HG03520 (cell line): ENCODE results near the gene MEGF6.

Experiments
- ATAC-seq: cut with Tn5 transposase; IDR thresholded peaks from one replicate; pipeline ENCODE4 v1.9.1; 2021; ENCODE audit warnings: mild to moderate bottlenecking, moderate library complexity; ENCODE audit not compliant: unreplicated experiment

Gene MEGF6

DNA sequence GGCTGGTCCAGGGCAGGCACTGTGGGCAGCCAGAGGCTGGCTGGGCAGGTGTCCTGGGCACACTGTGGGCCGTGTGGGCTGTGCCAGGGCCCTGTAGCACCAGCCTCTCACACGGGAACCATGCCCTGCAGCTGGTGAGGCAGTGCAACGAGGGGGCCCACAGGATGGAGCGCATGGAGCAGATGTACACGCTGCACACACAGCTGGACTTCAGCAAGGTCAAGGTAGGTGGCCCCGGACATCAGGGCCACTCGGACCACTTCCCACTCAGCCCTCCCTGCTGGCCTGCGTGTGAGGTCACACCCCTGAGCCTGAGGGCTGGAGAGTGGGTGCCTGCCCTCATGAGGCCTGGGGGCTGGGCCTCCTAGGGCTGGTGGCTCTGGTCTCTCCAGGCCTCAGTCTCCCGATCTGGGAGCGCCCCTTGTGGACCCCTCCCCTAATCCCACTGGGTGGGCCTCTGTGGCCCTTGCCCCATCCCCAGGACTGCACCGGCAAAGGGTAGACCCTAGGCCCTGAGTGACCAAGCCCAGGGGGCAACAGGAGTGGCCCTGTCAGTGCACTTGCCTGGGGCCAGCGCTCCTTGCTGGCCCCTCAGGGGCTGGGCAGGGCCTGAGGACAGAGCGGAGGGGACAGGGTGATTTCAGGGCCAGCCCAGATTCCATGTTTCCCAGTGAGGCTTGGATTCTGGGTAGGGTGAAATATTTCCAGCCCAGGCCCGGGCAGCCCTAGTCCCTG, 135.3 kb downstream of the MEGF6 start:
- no peak for ATAC-seq

DNA sequence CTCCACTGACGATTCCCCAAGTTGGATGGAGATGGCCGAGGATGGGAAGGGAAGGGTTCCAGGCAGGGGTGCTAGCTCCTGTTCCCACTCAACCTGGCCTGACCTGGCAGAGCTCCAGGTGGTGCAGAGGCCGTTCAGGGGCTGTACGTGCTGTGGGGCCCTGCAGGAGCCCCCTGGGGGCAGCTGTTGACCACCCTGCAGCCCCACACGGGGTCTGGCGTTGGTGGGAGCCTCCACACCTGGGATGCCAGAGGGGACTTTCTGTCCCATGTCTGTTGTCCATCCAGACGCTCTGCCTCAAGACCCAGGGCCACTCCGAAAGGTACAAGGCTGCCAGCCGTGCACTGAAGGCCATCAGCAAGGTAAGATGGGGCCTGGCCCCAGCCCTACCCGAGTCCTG, 136.9 kb downstream of the MEGF6 start:
- no peak for ATAC-seq

DNA sequence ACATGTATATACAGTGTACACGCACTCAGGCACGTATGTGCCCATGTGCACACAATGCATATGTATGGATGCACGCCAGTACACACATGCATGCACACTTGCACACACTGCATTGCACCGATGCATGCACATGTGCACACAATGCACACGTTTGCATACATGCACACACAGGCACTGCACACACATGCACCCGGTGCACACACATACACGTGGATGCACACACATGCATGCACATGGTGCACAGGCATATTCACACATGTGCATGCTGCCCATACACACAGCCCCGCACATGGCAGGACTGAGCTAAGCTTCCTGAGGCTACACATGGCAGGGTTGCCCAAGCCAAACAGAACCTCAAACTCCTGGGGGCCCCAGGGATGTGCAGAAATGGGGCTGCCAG, 137.3 kb downstream of the MEGF6 start:
- ATAC-seq = no peak

DNA sequence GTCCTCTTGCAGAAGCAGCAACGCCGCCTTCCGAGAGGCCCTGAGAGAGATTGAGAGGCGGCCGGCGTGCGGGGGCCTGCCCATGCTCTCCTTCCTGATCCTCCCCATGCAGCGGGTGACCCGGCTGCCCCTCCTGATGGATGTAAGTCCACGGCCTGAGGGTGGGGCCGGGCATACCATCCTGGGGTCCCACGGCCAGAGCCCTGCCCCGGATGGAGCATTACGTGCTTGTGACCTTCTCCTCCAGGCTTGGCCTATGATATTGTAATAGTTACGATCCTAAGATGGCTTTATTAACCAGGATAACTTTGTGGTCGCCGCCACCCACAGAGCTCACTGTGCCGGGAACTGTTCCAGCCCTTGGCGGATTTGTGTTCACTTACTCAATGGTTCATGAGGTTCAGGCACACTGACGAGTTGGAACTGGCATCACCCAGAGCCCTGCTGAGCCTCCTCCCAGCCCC, 137.9 kb downstream of the MEGF6 start:
- ATAC-seq = no peak

DNA sequence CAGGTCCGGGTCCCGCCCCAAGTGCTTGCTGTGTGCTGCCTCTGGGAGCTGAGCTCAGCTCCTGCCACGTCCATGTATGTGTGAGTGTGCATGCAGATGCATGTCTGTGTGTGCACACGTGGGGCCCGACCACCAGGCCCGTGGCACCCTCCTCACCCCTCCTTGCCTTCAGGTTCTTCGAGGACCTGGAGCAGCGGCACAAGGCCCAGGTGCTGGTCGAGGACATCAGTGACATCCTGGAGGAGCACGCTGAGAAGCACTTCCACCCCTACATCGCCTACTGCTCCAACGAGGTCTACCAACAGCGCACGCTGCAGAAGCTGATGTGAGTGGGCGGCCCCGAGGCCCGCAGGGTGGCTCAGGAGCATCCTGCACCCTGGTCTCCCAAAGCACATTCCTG, 138.4 kb downstream of the MEGF6 start:
- no peak for ATAC-seq

DNA sequence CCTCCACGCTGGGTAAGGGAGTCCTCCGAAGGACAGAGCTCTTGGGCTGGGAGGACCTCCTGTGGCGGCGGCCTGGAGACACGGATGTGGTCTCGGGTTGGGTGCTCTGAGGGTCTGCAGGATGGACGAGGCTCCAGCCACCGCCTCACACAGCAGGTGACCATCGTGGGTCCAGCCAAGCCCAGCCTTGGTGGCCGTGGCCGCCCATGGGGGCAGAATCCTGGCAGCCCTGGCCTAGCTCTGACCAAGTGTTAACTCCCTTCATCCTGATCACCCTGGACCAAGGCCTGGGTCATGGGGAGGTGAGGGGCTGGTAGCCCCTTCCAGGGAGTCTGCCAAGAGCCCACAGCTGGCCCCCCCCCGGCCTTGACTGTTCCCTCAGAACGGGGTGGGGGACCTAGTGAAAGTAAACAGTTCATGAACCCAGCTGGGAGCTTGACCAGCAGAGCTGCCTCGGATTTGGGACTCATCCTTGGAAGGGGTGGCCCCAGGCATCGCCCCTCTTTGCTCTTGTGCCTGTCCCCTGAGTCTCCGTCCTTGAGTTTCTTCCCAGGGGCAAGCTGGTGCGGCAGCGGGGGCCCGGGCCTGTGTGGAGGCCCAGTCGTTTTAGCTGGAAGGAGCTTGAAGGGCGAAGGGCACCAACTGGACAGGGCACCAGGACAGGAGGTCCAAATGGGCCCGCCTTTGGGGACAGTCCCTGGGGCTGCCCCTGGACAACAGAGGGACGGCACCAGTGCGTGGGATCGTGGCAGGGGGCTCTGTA, 139.0 kb downstream of the MEGF6 start:
- no peak for ATAC-seq

DNA sequence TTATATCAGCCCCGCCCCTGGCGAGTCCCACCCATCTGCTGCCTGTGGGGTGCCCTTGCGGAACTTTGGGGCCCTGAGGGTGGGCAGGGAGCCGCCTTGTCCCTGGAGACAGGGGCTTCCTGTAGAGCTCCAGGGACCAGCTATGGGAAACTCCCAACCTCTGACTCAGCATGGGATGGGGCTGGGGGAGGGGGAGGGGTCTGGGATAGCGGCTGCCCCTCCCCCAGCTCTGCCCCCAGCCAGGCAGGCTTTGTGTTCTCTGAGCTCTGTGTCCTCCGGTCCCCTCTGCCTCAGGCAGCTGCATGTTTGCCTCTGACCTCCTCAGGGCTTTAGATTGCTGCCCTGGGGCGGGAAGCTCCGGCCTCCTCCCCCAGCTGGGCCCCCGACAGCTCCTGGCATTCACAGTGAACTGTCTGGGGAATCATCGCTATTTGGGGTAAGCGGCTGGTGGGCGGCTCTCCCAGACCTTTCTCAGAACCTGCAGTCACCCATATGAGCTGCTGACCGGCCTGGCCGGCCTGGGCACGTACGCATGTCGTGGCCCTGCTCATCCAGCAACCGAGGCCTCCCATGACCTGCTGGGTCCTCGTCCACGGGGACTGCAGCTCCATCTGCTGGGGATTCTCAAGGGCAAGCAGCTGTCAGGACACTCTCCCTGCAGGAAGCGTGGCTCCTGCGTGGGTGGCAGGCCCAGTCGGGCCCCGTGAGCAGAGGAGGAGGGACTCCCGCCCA, 139.8 kb downstream of the MEGF6 start:
- no peak for ATAC-seq

DNA sequence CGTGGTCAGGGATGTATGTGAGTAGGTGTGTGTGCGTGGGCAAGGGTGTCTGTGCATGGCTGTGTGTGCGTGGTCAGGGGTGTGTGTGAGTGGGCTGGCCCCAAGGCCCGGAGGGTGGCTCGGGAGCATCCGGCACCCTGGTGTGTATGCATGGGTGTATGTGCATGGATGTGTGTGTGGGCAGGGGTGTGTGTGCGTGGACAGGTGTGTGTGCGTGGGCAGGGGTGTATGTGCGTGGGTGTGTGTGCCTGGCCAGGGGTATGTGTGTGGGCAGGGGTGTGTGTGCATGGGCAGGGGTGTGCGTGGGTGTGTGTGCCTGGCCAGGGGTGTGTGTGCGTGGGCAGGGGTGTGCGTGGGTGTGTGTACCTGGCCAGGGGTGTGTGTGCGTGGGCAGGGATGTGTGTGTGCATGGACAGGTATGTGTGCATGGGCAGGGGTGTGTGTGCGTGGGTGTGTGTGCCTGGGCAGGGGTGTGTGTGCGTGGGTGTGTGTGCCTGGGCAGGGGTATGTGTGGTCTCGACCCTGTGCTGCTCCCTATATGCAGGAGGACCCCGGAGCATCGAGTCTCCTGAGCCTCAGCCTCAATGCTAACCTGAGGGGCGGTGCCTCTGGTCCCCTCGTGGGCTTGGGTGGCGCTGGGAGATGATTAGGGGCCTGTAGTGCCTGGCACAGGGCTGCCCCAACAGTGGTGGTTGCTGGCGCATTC, 140.5 kb downstream of the MEGF6 start:
- ATAC-seq = no peak

DNA sequence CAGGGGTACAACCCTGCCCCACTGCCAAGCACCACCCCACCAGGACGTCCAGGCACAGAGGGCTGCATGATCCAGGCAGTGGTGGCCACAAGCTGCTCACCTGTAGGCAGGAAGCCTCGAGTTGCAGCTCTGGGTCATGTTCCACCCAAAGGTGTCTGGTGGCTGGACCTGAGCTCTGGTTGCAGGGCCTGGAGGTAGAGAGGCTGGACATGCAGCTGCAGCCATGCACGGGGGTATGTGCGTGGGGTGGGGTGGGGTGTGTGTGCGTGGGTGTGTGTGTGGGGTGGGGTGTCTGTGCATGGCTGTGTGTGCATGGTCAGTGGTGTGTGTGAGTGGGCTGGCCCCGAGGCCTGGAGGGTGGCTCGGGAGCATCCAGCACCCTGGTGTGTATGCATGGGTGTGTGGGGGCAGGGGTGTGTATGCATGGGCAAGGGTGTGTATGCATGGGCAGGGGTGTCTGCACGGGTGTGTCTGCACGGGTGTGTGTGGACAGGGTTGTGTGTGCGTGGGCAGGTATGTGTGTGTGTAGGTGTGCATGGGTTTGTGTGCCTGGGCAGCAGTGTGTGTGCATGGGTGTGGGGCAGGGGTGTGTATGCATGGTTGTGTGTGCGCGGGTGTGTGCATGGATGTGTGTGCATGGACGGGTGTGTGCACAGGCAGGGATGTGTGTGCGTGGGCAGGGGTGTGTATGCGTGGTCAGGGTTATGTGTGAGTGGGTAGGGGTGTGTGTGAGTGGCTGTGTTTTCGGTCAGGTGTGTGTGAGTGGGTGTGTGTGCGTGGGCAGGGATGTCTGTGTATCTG, 141.3 kb downstream of the MEGF6 start:
- ATAC-seq = no peak

DNA sequence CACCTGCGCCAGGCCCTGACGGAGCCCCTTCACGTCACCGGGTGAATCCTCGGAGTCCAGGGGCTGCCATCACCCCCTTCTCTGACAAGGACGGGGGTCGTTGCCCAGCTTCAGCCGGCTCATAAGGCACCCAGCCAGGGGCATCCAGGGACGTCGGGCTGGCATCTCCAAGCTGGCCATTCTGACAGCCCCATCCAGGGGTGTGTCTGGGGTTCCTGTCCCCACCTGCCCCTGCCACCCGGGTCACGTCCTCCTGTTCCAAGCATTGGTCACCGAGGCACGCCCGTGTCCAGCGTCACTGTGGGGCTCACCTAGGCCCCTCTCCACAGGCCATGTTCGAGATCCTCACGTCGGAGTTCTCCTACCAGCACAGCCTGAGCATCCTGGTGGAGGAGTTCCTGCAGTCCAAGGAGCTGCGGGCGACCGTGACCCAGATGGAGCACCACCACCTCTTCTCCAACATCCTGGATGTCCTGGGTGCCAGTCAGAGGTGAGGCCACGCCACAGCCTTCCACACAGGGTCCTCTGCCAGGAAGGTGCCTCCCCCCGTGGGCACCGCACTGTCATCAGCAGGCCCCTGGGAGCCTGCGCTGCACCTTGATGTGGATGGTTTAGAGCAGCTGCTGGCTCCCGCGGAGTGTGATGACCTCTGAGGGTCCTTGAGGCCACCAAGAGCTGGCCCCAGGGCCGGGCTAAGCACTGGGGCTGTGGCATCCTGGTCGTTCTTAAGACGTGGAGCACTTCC, 142.0 kb downstream of the MEGF6 start:
- ATAC-seq = no peak

DNA sequence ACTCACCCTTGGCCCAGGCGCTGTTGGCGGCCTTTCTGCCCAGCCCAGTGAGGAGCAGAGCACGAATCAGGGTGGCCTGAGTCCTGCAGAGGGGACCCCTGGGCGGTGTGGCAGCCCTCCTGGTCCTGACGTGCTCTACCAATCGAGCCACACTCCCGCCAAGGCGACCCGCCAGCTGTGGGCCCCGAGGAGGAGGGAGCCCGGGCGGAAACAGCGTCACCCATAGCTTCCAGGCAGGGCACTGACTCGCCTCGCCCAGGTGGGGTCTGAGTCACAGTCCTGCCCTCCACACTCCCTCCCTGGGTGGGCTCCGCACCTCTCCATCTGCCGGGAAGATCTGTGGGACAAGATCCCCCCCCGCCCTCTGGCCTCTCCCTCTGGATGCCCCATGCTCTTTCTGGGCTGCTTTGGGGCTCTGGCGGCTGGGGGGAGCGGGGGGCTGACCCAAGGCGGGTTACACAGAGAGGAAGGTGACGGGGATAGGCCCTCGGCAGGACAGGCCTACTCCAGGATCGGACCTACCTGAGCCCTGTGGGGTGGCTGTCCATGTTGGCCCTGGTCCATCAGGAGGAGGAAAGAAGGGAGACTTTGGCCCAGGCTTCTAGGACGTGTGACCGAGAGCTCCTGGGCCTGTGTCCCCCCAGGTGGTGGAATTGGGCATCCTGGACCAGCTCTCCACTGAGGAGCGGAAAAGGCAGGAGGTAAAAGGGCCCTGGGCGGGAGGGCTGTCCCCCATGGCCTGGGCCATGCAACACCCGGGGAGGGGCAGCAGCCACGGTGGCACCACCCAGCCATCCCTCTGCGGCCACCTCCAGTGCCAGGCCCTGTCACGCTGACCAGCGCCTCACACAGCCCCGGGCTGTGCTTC, 142.8 kb downstream of the MEGF6 start:
- no peak for ATAC-seq

DNA sequence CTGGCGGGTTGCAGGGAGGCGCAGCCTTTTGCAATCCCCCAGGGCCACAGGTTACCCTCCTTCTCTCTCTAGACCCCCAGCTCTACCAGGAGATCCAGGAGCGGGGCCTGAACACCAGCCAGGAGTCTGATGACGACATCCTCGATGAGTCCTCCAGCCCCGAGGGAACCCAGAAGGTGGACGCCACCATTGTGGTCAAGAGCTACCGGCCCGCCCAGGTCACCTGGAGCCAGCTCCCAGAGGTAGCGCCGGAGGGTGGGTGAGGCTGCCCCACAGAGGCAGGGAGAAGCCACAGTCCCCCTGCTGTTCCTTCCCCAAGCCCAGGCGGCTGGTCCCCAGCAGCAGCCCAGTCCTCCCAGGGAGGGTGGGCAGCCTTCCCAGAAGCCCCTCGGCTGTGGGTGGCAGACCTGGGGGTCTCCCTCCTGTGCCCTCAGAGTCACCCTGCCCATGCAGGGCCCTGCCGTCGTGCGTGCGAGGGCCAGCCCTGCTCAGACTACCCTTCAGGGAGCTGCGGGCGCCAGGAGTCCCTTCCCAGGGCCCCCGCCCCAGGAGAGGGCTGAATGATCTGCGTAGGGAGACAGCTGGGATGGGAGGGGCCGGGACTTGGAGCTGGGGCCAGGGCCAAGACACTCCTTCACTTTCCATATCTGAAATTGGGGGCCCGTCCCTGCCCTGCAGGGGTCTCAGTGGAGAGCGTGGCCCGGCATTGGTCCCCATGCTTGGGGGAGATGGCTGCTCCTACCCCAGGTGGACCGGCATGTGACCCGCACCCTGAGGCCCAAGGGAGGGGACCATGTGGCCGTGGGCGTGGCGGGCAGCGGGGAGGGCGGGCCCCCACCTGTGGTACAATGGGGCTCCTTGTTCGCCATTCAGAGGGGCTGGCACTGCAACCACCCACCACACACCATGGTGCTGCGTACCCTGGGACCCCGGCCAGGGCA, 143.9 kb downstream of the MEGF6 start:
- no peak for ATAC-seq

DNA sequence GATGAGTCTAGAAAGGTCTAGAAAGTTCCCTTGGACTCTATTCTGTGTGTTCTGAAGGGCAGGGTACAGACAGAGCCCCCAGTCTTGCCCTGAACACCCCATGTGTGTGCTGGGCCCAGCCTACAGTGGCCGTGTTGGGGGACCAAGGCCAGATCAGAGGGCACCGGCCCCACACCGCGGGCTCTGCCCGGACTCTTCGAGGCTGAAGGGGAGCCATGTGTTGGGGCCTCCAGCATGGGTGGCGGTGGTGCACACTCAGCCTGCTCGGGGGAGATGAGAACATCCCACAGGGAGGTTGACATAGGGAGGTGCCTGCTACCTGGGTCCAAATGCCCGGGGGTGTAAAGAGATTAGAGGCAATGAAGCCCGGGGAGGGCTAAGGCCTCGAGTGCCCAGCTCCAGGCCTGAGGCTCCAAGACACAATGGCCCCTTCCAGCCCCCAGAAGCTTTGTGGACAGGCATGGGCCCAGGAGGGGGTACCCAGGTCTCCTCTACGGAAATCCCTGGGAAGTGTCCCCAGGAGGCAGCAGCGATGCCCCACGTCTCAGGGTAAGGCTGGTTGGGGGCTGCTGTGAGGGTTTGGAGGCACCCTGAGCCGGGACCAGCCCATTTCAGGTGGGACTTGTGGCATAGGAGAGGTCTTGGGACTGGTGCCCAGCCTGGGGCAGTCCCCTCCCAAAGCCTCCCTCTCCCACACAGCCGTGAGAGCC, 144.8 kb downstream of the MEGF6 start:
- no peak for ATAC-seq

DNA sequence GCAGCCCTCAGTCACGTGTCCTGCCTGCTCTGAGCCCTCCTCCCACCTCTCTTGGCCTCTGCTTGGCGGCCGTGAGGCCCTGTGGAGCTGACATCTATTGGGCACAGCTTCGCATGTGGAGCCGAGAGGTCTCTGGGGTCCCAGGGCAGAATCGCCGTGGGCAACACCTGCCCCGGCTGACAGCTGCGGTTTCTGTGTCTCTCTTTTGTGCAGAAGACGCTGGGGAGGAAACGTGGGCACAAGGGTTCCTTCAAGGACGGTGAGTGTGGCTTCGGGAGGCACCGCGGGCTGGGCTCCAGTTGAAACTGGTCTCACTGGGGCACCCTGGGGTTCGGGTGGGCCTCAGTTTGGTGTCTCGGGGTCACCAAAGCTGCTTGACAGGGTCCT, 145.4 kb downstream of the MEGF6 start:
- ATAC-seq = no peak

DNA sequence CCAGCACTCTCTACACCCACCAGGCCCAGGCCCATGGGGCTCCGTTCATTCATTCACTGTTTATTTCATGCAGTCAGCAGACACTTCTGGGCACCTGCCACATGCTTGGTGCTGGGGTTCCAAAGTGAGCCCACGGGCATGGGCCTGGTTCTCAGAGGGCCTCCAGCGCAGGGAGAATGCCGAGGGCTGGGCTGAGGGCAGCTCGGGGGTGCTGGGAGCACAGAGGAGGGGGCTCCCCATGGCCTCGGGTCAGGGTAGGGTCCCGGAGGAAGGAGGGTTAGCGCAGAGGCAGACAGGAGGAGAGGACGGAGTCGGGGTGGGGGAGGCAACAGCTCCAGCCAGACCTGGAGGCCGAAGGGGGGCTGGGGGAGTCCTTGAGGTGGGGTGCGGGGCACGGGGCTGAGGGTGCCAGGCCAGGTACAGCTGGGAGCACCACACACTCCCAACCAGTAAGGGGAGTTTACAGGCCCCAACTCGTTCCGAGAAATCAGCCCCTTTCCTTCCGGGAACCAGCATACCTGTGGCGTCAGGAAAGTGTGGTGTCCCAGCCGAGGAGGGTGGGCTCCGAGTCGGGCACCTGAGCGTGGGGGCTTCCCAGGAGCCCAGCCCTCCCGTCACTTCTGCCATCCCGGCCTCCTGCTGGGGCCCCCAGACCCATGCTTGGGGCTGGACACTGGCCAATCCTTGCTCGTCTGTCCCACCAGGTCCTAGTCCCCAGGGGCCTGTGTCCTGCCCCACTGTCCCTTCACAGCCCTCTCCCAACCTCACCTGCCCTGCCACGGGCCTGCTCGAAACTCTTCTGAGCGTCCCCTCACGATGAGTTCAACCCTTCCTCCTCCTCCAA, 146.0 kb downstream of the MEGF6 start:
- no peak for ATAC-seq

DNA sequence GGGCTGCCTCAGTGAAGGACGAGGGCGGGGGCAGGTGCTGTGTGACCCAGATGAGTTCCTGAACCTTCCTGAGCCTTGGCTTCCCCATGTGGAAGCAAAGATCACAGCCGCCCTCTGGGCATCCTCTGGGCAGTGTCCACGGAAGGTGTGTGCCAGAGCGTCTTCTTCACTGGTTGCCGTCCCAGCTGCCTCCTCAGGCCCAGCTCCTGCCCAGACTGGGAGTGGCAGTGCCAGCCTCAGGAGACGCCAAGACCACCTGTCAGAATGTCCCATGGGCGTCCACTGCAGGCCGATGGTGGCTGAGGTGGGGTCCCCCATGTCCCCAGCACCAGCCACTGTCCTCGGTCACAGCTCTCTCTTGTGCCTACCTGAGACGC, 146.7 kb downstream of the MEGF6 start:
- ATAC-seq = no peak
